Ectodermal cell (in vitro differentiated cells): ENCODE measurements around the gene SHC3.
"Not testable (repeated sequence)": the region's sequence is repeated elsewhere in the genome, so short reads cannot be mapped to it uniquely, and the experiment has no call there.

Experiments used
- H3K27ac ChIP-seq: 2 replicates; pipeline ENCODE4 v1.7.0; 2013; ENCODE audit warnings: mild to moderate bottlenecking, low read depth, low read length; ENCODE audit not compliant: insufficient read depth, poor library complexity, severe bottlenecking
- H3K27me3 ChIP-seq: 2 replicates; pipeline ENCODE4 v1.7.0; 2013; ENCODE audit warnings: mild to moderate bottlenecking, low read length; ENCODE audit not compliant: insufficient read depth, control insufficient read depth, poor library complexity, severe bottlenecking
- H3K36me3 ChIP-seq: one replicate; pipeline ENCODE4 v1.7.0; 2013; ENCODE audit warnings: low read length; ENCODE audit not compliant: control insufficient read depth, insufficient read depth
- H3K4me1 ChIP-seq: one replicate; pipeline ENCODE4 v1.7.0; 2013; ENCODE audit warnings: low read length; ENCODE audit not compliant: control insufficient read depth, insufficient read depth
- H3K4me3 ChIP-seq: 2 replicates; pipeline ENCODE4 v1.7.0; 2013; ENCODE audit warnings: low read depth, low read length, control low read depth; ENCODE audit not compliant: insufficient read depth
- H3K9me3 ChIP-seq: 2 replicates; pipeline ENCODE4 v1.7.0; 2013; ENCODE audit warnings: mild to moderate bottlenecking, low read length, moderate library complexity; ENCODE audit not compliant: control insufficient read depth
- whole genome bisulfite sequencing, 2 experiments: methylation state at CpG; one replicate each; pipeline ENCODE4 v1.1.7; 2013; ENCODE audit warnings: missing lambda C conversion rate in 2 of 2; 5-methylcytosine and 5-hydroxymethylcytosine counted together

Gene SHC3

DNA sequence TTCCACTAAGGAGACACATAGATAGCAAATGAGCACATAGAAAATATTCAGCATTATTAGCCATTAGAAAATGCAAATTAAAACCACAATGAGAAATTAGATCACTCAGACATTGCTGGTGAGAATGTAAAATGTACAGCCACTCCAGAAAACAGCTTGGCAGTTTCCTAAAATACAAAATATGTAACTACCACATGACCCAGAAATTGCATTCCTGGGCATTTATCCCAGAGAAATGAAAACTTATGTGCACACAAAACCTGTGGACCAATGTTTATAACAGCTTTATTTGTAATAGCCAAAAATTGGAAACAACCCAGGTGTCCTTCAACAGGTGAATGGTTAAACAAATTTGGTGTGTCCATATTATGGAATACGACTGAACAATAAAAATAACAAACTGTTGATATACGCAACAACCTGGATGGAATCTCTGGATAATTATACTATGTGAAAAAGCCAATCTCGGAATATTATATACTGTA is 34.8 kb upstream of the SHC3 start:
- H3K9me3 ChIP-seq = no peaks in the 10 kb centered on the region
- H3K27me3 ChIP-seq = no peaks in the 10 kb centered on the region
- H3K36me3 ChIP-seq = no peaks in the 10 kb centered on the region
- peaks cover 3% of the 10 kb centered on the region for H3K4me1 ChIP-seq
- no peak overlapping the region for H3K4me3 ChIP-seq
- 90 to 94% methylated on average over 2 to 3 of the region's 3 CpGs for WGBS, 2 experiments
- no peak overlapping the region for H3K27ac ChIP-seq

- H3K9me3 ChIP-seq = no peaks in the 10 kb centered on the region
- 100% methylated on average over 1 of the region's 1 CpG for WGBS, 2 experiments
- H3K4me3 ChIP-seq = no peak overlapping the region
- no peak overlapping the region for H3K27ac ChIP-seq
- H3K36me3 ChIP-seq = no peaks in the 10 kb centered on the region
- no peaks in the 10 kb centered on the region for H3K27me3 ChIP-seq
- H3K4me1 ChIP-seq = no peaks in the 10 kb centered on the region
Measured at GRCh38 chr9:89212171-89212570, 33.6 kb upstream of the SHC3 start.

DNA sequence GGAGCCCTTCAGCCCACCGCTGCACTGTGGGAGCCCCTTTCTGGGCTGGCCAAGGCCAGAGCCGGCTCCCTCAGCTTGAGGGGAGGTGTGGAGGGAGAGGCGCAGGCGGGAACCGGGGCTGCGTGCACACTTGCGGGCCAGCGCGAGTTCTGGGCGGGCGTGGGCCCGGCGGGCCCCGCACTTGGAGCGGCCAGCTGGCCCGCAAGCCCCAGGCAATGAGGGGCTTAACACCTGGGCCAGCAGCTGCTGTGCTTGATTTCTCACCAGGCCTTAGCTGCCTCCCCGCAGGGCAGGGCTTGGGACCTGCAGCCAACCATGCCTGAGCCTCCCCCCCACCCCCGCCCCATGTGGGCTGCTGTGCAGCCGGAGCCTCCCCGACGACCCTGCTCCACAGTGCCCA is 30.7 kb upstream of the SHC3 start:
- WGBS, 2 experiments = 96 to 97% methylated on average over 21 of the region's 21 CpGs

GRCh38 chr9:89207026-89207425 is 28.4 kb upstream of the SHC3 start:
- H3K9me3 ChIP-seq = no peaks in the 10 kb centered on the region
- H3K27me3 ChIP-seq = no peaks in the 10 kb centered on the region
- no peak overlapping the region for H3K4me3 ChIP-seq
- H3K4me1 ChIP-seq = no peaks in the 10 kb centered on the region
- no peak overlapping the region for H3K27ac ChIP-seq
- 92 to 96% methylated on average over 4 of the region's 4 CpGs for WGBS, 2 experiments
- H3K36me3 ChIP-seq = no peaks in the 10 kb centered on the region

More for the DNA sequence above, 30.7 kb upstream of the SHC3 start:
- H3K9me3 ChIP-seq, H3K4me1 ChIP-seq, H3K27me3 ChIP-seq, H3K36me3 ChIP-seq, H3K4me3 ChIP-seq, H3K27ac ChIP-seq: not testable (repeated sequence)

- WGBS, 2 experiments = 89 to 94% methylated on average over 5 of the region's 5 CpGs
- Histone ChIP-seq H3K36me3 (no peaks in the 10 kb centered on the region), H3K27me3 (no peaks in the 10 kb centered on the region), H3K9me3 (no peaks in the 10 kb centered on the region), H3K4me3 (no peak overlapping the region), H3K4me1 (no peaks in the 10 kb centered on the region), H3K27ac (no peak overlapping the region)
Measured at GRCh38 chr9:89204801-89205200, 26.2 kb upstream of the SHC3 start.

GRCh38 chr9:89195131-89195797 is 16.6 kb upstream of the SHC3 start:
- Histone ChIP-seq H3K27me3 (no peaks in the 10 kb centered on the region), H3K36me3 (no peaks in the 10 kb centered on the region), H3K9me3 (peaks cover 2% of the 10 kb centered on the region), H3K4me3 (no peak overlapping the region), H3K4me1 (no peaks in the 10 kb centered on the region), H3K27ac (no peak overlapping the region)
- 85 to 94% methylated on average over 4 of the region's 5 CpGs for WGBS, 2 experiments

DNA sequence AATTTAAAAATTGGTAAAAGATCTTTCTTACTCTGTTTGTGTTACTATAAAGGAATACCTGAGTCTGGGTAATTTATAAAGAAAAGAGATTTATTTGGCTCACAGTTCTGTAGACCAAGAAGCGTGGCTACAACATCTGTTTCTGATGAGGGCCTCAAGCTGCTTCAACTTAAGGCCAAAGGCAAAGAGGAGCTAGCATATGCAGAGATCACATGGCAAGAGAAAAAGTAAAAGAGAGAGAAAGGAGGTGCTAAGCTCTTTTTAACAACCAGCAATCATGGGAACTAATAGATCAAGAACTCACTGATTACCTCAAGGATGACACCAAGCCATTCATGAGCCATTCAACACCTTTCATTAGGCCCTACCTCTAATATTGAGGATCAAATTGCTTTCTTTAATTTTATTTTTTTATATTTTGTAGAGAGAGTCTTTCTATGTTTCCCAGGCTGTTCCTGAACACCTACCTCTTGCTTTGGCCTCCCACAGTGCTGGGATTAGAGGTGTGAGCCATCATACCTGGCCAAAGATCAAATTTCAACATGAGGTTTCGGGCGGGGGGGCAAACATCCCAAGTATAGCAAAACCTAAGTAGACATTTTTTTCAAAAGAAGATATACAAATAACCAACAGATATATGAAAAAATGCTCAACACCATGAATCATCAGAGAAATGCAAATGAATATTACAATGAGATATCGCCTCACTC is 16.0 kb upstream of the SHC3 start:
- 95 to 96% methylated on average over 2 to 3 of the region's 4 CpGs for WGBS, 2 experiments
- Histone ChIP-seq H3K4me1 (no peaks in the 10 kb centered on the region), H3K27me3 (no peaks in the 10 kb centered on the region), H3K4me3 (no peak overlapping the region), H3K27ac (no peak overlapping the region), H3K36me3 (no peaks in the 10 kb centered on the region), H3K9me3 (peaks cover 2% of the 10 kb centered on the region)

GRCh38 chr9:89191004-89191403 is 12.4 kb upstream of the SHC3 start:
- Histone ChIP-seq H3K4me3 (no peak overlapping the region), H3K9me3 (no peaks in the 10 kb centered on the region), H3K27ac (no peak overlapping the region), H3K27me3 (no peaks in the 10 kb centered on the region), H3K36me3 (no peaks in the 10 kb centered on the region), H3K4me1 (no peaks in the 10 kb centered on the region)

DNA sequence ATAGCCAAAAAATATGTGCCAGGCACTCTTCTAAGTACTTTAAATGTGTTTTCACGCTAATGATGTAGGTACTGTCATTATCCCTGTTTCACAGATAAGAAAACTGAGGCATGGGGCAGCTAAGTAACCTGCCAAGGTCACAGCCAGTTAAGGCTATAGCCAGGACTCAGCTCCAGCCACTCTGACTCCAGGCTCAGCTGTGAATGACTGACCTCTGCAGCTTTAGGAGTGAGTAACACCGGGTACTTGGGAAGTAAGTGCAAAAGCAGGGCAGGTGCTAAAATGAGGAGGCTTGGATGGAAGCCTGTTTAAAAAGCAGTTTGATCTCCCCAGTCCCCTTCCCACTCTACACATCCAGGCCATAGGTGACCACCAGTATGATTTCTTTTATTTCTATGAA is 10.6 kb upstream of the SHC3 start:
- no peaks in the 10 kb centered on the region for H3K27me3 ChIP-seq
- H3K36me3 ChIP-seq = no peaks in the 10 kb centered on the region
- H3K4me3 ChIP-seq = no peak overlapping the region
- 53 to 84% methylated on average over 2 of the region's 2 CpGs for WGBS, 2 experiments
- H3K9me3 ChIP-seq = no peaks in the 10 kb centered on the region
- no peaks in the 10 kb centered on the region for H3K4me1 ChIP-seq
- no peak overlapping the region for H3K27ac ChIP-seq

DNA sequence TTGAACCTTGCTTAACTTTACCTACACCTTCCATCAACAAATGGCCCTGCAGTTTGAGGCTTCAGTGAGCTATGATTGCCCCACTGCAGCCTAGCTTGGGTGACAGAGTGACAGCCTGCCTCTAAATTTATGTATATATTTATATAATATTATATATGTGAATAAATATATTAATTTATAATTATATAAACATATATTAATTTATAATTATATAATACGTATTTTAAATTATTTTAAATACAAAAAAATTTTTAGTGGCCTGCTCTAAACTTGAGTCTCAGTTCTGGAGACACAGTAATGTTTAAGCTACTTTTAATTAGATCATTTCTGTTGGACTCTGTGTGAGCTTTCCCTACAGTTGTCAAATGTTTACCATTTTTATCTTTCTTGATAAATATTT is 9.3 kb upstream of the SHC3 start:
- Histone ChIP-seq H3K36me3 (no peaks in the 10 kb centered on the region), H3K27ac (no peak overlapping the region), H3K27me3 (no peaks in the 10 kb centered on the region), H3K4me3 (no peak overlapping the region), H3K4me1 (no peaks in the 10 kb centered on the region), H3K9me3 (no peaks in the 10 kb centered on the region)
- 80% methylated on average over 1 of the region's 1 CpG; no CpG with 5 or more reads in 1 of the 2 experiments for WGBS, 2 experiments
